Left ventricle myocardium inferior (tissue), 1 donor: Measurements from ENCODE around the gene RASL11B. TPM values are rescaled to one million over a fixed set of nuclear protein-coding genes. Genes with fewer than 3 reads are reported as not detected.
A peak's percentile ranks its signal among the peaks of the same experiment; 100 is the strongest.

Source experiments
- DNase-seq: peaks from one replicate; pipeline ENCODE4 v3.0.0-alpha.2; 2020
- H3K27ac ChIP-seq: fragments of 200-600 bp; replicated peaks from 2 replicates; pipeline ENCODE4 v1.8.0; 2021
- H3K27me3 ChIP-seq: fragments of 200-600 bp; 2 replicates; pipeline ENCODE4 v1.8.0; 2021; ENCODE audit warnings: low read depth
- H3K36me3 ChIP-seq: fragments of 200-600 bp; 2 replicates; pipeline ENCODE4 v1.8.0; 2021
- H3K4me1 ChIP-seq: fragments of 200-600 bp; 2 replicates; pipeline ENCODE4 v1.8.0; 2021
- H3K4me3 ChIP-seq: fragments of 200-600 bp; 2 replicates; pipeline ENCODE4 v1.8.0; 2021; ENCODE audit warnings: mild to moderate bottlenecking, moderate library complexity
- H3K9me3 ChIP-seq: fragments of 200-600 bp; replicated peaks from 2 replicates; pipeline ENCODE4 v1.8.0; 2021
- CTCF ChIP-seq: fragments of 200-600 bp; IDR thresholded peaks from 2 replicates; pipeline ENCODE4 v1.8.0; 2021; ENCODE audit warnings: antibody characterized with exemption, mild to moderate bottlenecking, borderline replicate concordance
- intact Hi-C: fragments of 100-400 bp; cut with micrococcal nuclease; formaldehyde crosslinking; loops from one replicate; pipeline ENCODE4 v1.11.0; 2022
- long read RNA-seq: library from polyadenylated mRNA; unstranded; transcript quantifications from one replicate; pipeline ENCODE4 v2.0.0, GENCODE V29; 2021
- total RNA-seq: library from RNA; stranded (reverse); fragmentation: NEBNext Ultra II Directional; extraction: Animal tissue kit (Norgen Biotek cat#: 25700); gene quantifications from one replicate; pipeline ENCODE4 v1.2.1, GENCODE V29; 2021
- donor health status: DM: no; HTN: yes; CAD: no; lungs with severe emphysema.

RASL11B gene, protein sequence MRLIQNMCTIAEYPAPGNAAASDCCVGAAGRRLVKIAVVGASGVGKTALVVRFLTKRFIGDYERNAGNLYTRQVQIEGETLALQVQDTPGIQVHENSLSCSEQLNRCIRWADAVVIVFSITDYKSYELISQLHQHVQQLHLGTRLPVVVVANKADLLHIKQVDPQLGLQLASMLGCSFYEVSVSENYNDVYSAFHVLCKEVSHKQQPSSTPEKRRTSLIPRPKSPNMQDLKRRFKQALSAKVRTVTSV
- total RNA-seq, result 8.7 TPM
- long read RNA-seq, transcript RASL11B-201 (4 exons, 1,995 nt), result major isoform, 9 of 11 reads
- long read RNA-seq, partial matches to known transcripts, result 2 of 11 reads
- long read RNA-seq, other reads (novel, unspliced or antisense), result 0 of 11 reads

GRCh38 chr4:52861879-52862616, at the start of gene RASL11B:
Gene RASL11B (plus strand): TSS chr4:52862317. CDS start chr4:52862508, 191 bp downstream.
- intact Hi-C loops, result loop anchor here (10.0 kb wide), 1 partner anchor 137 kb away; no protein-coding TSS in a partner anchor
- Histone ChIP-seq H3K36me3 (no peaks in the 10 kb centered on the region), H3K9me3 (peaks cover 14% of the 10 kb centered on the region), H3K27ac (peak within 1 kb of the TSS; percentile 84), H3K4me3 (peak within 1 kb of the TSS; percentile 86), H3K4me1 (peaks cover 56% of the 10 kb centered on the region), H3K27me3 (peaks cover 4% of the 10 kb centered on the region)
- peak; percentile 67 for TF ChIP-seq CTCF
- peak; percentile 89 for DNase-seq

- intact Hi-C loops, result no loop called here
- no peaks in the 10 kb centered on the region for H3K4me1 ChIP-seq
- no peak for DNase-seq
- H3K9me3 ChIP-seq, result no peaks in the 10 kb centered on the region
- H3K27me3 ChIP-seq, result no peaks in the 10 kb centered on the region
- no peak overlapping the region for H3K4me3 ChIP-seq
- no peak overlapping the region for H3K27ac ChIP-seq
- no peak for TF ChIP-seq CTCF
- H3K36me3 ChIP-seq, result no peaks in the 10 kb centered on the region
Measured at GRCh38 chr4:52813546-52813945, 48.6 kb upstream of the RASL11B start.

DNA sequence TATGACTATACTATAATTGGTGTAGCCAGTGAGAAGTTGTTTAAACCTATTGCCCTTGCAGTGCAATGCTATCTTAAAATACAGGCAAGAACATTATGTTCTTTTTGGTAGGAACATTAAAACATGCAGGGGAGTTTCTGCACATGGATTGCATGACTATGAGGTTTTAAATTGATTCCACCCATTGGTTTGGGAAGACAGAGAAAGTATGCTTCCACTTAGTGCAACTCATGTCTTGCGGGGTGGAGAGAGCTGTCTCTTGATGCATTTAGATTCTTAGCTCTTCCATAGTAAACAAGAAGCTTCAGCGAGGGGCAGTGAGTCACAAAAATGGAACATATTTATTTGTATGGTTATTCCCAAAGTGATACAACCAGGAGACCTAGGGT, 39.5 kb upstream of the RASL11B start:
- Histone ChIP-seq H3K27me3 (no peaks in the 10 kb centered on the region), H3K4me3 (no peak overlapping the region), H3K4me1 (peaks cover 15% of the 10 kb centered on the region), H3K27ac (no peak overlapping the region), H3K9me3 (no peaks in the 10 kb centered on the region), H3K36me3 (no peaks in the 10 kb centered on the region)
- no peak for TF ChIP-seq CTCF
- no peak for DNase-seq
- intact Hi-C loops, result no loop called here

DNA sequence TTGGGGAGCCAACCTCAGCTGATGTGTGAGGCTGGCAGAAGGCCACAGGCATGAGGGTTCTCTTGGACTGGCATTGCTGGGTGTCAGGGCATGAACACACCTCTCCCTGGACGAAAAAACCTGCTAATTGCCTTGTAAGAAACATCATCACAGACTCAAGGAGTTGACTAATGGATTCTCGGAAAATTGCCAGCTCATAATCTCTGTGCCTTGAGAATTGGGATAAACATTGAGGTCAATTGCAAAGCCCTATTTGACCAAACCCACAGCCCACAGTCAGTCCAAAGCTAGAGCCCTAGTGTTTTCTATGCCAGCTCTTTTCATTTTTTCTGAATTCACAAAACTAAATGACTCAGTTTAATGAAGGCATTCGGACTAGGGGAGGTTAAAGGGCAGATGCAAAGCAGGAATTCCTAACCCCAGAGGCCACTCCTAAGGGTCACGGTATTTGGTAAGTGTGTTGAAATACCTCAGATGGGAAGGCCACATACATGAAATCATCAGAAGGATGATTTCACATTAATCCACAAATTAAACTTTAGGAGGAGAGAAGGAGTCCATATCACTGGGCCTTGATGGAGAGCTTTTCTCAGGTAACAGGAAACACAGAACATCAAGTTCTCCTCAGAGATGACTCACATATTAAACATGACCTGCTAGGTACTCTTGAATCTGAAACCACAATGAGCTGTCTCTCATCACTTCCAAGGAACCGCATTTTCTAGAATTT, 39.0 kb upstream of the RASL11B start:
- intact Hi-C loops, result no loop called here
- no peak for TF ChIP-seq CTCF
- H3K4me3 ChIP-seq, result no peak overlapping the region
- no peak overlapping the region for H3K27ac ChIP-seq
- no peaks in the 10 kb centered on the region for H3K9me3 ChIP-seq
- DNase-seq, result no peak
- no peaks in the 10 kb centered on the region for H3K27me3 ChIP-seq
- H3K4me1 ChIP-seq, result peaks cover 15% of the 10 kb centered on the region
- H3K36me3 ChIP-seq, result no peaks in the 10 kb centered on the region

DNA sequence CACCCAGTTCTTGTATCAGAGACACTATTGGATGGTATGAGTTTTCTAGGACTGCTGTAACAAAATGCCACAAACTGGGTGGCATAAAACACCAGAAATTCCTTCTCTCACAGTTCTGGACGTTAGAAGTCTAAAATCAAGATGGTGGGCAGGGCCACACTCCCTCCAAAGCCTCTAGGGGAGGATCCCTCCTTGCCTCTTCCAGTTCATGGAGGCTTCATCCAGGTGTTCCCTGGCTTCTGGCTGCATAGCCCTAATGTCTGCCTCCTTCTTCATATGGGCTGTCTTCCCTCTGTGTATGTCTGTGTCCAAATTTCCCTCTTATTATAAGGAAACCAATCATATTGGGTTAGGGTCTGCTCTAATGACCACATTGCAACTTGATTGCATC, 38.4 kb upstream of the RASL11B start:
- Histone ChIP-seq H3K4me3 (no peak overlapping the region), H3K9me3 (no peaks in the 10 kb centered on the region), H3K36me3 (no peaks in the 10 kb centered on the region), H3K27ac (no peak overlapping the region), H3K27me3 (no peaks in the 10 kb centered on the region), H3K4me1 (peaks cover 15% of the 10 kb centered on the region)
- TF ChIP-seq CTCF, result no peak
- no peak for DNase-seq
- intact Hi-C loops, result no loop called here
